ENCODE data around the gene PCDHGA12. TPM values are rescaled to one million over a fixed set of nuclear protein-coding genes. Genes with fewer than 3 reads are reported as not detected.

The PCDHGA12 gene
- total and polyA plus RNA-seq, 2 donors (not counting 1 experiment from before 2014, with no cell fraction given) = 0.27 to 2.8 TPM

GRCh38 chr5:141398608-141399007, 31.7 kb upstream of the PCDHGA12 start:
- Histone ChIP-seq H3K9ac (ENCODE audit: low read length) (no peak overlapping the region), H3K27me3 (replicated peaks in 1 of 4; ENCODE audit: control extremely low read depth in 1 of 4, control insufficient read depth in 3 of 4, insufficient read depth in 4 of 4, low read length in 3 of 4) (peaks cover 0 to 50% (median 34%) of the 10 kb centered on the region in 4 experiments)

More at GRCh38 chr5:141398608-141399007, 31.7 kb upstream of the PCDHGA12 start:
- no peak overlapping the region for H2AFZ ChIP-seq (ENCODE audit: insufficient read depth, low read depth, low read length, poor library complexity, severe bottlenecking)
- 31% methylated on average over 13 of the region's 15 CpGs for WGBS (ENCODE audit: insufficient coverage)
- peaks cover 12% of the 10 kb centered on the region for H3K9me3 Mint-ChIP-seq (ENCODE audit: insufficient read depth)
- H3K4me1 ChIP-seq (ENCODE audit: control insufficient read depth in 2 of 2, insufficient read depth in 2 of 2, low read length in 2 of 2) = no peaks in the 10 kb centered on the region
- H3K36me3 ChIP-seq (replicated peaks in 1 of 2; ENCODE audit: control extremely low read depth in 1 of 2, control insufficient read depth in 1 of 2, extremely low read depth in 1 of 2, insufficient read depth in 2 of 2, low read length in 1 of 2) = no peaks in the 10 kb centered on the region
- DNase-seq = no peak
- H4K20me1 ChIP-seq (ENCODE audit: control insufficient read depth, insufficient read depth, low read length, poor library complexity, severe bottlenecking) = no peaks in the 10 kb centered on the region
- intact Hi-C loops (cut with micrococcal nuclease) = no loop called here
- no peak overlapping the region for H3K4me3 ChIP-seq (ENCODE audit: control extremely low read depth in 1 of 5, extremely low read depth in 1 of 5, insufficient read depth in 1 of 5, low read depth in 2 of 5, low read length in 4 of 5)
- H3K4me2 ChIP-seq (replicated peaks; ENCODE audit: low read depth, low read length, poor library complexity, severe bottlenecking) = no peak overlapping the region
- peaks cover 0 to 52% (median 26%) of the 10 kb centered on the region in 3 donors for H3K9me3 ChIP-seq (ENCODE audit: control extremely low read depth in 1 of 3, control insufficient read depth in 2 of 3, insufficient read depth in 1 of 3, low read length in 2 of 3)
- ChIA-PET POLR2A (no interaction called here), CTCF (interaction anchor here (1.6 to 1.8 kb wide), 2 partner anchors 15 to 165 kb away, joined by 5 to 7 read pairs; no protein-coding TSS in a partner anchor)
- H3K4me3 Mint-ChIP-seq = no peak overlapping the region
- no peak overlapping the region for H3K27ac ChIP-seq (ENCODE audit: low read length in 2 of 2)
- peaks cover 51% of the 10 kb centered on the region for H3K27me3 Mint-ChIP-seq
- TF ChIP-seq CTCF (IDR thresholded peaks at IDR 0.05) (no peak), EZH2 (IDR thresholded peaks at IDR 0.05; ENCODE audit: borderline replicate concordance, insufficient read depth, low read depth, low read length, poor library complexity, severe bottlenecking) (no peak)
- ATAC-seq (ENCODE audit: low read depth) = no peak
- no peaks in the 10 kb centered on the region for H3K79me2 ChIP-seq (ENCODE audit: control insufficient read depth, insufficient read depth, low read length)
- H3K27ac Mint-ChIP-seq = no peak overlapping the region
- H3K4me1 Mint-ChIP-seq = peaks cover 2% of the 10 kb centered on the region

All from B cell (primary cell).